NCI-H345 (cell line): ENCODE results near the gene TRMT1.

Experiments used
- DNase-seq: peaks from one replicate; lab custom pipeline; 2025; lab: John Stamatoyannopoulos, UW

Gene TRMT1

DNA sequence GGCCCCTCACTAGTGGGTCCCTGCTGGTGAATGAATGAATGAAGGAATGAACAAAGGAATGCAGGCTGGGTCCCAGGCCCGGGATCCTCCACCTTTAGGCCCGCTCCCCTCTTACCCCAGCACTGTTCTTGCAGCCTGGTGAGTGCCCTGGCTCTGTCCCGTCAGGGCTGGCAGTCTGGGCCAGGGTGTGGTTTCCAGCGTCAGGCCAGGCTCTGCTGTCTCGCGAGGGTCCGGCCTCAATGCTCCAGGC, 14.2 kb downstream of the TRMT1 start:
- no peak for DNase-seq

DNA sequence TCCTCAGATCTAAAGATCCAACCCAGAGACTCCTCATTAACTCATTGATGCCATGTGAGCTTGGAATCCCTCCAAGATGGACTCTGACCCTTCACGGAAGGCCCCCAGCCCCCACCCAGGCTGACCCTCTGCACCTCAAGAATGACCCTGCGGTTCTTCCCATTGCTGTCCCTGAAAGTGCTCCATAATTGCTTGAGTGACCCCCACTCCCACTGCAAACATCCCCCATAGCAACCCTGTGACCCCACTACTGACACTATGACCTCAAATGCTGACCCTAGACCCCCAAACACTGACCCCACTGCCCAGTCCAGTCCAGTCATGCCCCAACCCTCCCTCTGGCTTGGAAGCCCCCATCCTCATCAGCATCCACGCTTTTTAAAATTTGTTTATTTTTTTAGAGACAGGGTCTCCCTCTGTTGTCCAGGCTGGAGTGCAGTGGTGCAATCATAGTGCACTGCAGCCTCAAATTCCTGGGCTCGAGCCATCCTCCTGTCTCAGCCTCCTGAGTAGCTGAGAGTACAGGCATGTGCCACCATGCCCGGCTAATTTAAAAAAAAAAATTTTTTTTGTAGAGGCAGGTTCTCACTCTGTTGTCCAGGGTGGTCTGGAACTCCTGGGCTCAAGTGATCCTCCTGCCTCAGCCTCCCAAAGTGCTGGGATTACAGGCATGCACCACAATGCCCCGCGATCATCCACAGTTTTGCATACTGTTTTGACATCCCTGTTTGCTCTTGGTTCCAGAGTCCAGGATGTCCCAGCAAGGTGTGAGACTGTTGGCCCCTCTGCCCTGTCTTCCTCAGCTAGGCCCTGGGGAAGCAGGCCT, 14.7 kb downstream of the TRMT1 start:
- DNase-seq = no peak

DNA sequence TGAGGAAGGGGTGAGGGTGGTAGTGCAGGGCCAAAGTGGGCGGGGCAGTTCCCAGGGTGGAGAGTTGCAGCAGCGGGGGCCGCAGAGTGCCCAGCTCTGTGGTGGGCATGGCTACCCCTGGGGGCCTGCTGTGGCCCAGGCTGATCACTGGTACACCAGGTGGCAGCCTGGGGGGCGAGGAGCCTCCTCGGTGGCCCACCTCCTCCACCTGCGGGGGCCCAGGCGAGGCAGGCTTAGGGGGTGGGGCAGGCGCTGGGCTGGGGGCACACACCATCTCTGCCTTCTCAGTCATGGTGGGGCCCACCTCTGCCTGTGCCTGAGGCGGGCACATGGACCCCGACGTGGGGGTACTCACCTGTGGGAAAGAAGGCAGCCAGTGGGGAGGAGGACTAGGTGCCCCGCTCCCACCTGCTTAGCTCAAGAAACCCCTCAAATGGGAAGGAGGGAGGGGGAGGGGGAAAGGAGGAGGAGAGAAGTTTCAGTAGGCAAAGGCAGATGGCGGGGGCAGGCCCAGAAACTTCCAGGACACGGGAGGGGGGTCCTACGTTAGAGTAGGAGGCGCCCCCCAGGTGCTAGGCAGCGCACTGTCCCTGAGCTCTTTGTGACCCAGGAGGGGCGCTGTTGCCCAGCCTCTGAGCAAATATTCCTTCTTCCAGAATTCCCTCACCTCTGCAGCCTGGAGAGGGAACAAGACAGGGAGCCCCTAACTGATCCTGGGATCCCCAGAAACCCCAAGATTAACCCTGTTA, 15.5 kb downstream of the TRMT1 start:
- DNase-seq = no peak

DNA sequence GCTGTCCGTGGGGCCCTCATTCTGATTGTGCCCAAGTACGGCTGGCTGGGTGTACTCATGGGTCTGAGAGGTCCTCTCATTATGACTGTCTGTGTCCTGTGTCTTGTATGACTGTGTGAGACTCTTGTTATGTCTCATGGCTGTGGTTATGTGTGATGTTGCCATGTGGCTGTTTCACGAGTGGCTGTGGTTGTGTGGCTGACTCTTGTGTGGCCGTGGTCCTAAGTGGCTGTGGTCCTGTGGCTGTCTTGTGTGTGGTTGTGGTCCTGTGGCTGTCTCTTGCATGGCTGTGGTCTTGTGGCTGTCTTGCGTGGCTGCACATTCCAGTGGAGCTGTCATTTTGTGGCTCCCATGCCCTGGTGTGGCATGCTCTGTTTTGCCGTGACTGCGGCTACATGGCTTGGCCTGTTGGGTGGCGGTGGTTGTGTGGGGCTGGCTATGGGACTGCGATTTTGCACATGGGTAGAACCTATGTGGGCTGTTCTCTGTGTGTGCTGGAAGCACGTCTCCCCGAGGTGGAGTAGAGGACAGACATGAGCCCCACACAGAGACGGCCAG, 16.4 kb downstream of the TRMT1 start:
- no peak for DNase-seq

DNA sequence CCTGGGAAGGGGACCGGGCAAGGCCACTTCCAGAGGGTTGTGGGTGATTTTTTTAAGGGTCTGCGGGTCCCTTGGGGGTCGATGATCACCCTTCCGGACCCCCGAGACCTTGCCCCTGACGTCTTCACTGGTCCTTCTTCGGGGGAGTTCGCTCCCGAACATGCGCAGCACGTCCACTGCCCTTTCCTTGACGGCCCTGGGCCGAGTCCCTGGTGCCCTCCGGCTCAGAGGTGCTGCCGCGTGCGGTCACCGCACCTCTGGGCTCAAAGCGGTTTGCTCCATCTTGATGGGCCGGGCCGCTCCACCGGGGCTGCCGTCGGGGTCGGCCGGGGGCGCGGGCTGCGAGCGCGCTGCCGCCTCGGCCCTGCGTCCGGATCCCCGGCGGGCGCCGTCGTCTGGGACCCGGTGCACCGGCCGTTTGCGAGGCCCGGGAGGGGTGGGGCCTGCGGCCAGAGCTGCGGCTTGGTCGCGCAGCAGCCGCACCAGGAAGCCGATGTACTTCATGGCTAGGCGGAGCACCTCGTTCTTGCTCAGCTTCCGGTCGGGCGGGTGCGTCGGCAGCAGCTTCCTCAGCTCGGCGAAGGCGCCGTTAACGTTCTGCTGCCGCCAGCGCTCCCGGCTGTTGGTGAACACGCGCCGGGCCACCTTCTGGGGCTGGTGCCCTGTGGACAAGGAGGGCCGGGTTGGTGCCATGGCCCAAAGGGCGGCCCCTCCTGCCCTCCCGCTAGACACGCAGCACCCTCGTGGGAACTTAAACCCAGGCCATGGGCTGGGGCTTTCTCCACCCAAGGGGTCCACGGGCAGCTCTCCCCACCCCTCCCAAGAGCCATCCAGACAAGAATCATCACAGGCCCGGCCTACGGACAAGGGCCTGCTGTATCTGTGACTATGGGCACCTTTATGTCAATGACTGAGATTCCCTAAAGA, 17.2 kb downstream of the TRMT1 start:
- no peak for DNase-seq

DNA sequence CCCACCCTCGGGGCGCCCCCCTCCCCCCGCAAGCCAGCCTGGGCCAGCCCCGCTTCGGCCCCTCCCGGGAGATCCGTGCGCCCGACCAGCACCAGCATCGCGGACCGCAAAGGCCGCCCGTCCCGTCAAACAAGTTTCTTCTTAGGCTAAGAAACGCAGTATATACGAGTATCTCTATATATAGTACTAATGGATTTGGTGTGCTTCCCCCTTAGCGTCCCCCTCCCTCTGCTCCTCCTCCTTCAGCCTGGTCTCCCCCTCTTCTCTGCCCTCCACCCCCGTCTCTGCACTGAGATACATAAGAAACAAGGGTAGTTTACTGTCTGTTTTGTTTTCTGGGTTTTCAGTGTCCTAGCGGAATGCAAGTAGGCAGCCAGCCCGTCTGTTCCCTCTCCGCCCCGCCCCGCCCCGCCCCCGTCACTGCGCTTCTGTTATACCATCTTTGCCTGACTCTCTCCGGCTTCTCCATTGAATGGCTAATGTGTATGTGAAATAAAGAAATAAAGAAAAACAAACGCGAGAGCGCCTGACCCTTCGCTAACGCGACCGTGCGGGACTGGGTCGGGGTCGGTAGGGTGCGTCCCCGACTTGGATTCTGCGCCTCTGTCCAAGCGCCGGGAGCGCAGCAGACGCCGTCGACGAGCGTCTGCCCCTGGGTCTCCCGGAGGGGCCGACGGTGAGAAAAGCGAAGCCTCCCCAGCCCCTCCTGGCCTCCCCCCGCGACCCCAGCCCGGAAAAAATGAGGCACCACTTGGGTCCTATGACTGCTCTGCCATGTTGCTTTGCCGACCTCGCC, 18.1 kb downstream of the TRMT1 start:
- no peak for DNase-seq

DNA sequence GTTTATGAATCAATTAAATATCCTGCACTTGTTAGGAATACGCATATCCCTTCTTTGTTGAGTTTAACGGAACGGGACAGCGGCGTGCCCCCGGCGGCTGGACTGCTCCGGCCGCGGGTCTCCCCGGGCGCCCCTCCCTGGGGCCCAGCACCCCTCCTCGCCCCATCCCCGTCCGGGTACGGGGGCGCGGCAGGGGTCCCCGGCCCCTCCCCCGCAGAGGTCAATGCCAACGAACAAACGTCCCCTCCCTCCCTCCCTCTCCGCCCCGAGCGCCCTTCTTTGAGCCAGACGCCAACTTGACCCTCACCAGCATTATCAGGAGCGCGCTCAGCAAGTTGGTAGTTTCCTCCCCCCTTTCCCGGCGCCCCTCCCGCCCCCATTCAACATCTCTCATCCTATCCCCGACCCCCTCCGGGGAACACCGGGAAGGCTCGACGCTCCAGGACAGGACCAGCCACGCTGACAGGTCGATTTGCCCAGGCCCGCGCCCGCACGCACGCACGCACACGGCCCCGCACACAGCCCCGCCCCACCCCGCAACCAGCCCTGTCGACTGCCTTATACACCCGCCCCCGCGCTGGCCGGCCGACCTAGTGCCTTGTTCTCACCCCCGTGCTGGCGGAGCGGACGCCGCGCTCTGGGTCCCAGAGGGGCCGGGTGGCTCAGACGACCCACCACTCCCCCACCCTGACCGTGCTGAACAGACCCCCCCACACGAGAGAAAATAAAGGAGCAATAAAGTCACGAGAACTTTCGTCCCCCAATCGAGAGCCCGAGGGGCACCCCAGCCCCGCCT, 18.9 kb downstream of the TRMT1 start:
- no peak for DNase-seq

DNA sequence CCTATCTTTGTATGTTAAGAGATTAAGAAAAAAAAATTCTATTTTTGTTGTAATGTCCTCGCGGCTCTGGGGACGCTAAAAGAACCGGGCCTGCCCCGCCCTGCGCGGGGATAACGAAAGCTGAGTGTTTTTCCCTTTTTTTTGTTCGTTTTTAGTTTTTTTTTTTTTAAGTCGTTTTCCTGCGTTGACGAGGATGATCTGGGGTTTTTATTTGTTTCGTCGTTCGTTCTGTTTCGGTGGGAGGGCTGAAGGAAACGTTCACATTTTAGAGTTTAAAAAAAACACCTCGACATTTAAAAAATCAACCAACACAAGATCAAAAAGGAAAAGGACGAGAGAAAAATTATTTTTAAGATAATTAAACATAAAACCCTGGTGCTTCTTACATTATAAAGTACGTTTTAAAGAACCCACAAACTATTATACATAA, 19.5 kb downstream of the TRMT1 start:
- DNase-seq = no peak

DNA sequence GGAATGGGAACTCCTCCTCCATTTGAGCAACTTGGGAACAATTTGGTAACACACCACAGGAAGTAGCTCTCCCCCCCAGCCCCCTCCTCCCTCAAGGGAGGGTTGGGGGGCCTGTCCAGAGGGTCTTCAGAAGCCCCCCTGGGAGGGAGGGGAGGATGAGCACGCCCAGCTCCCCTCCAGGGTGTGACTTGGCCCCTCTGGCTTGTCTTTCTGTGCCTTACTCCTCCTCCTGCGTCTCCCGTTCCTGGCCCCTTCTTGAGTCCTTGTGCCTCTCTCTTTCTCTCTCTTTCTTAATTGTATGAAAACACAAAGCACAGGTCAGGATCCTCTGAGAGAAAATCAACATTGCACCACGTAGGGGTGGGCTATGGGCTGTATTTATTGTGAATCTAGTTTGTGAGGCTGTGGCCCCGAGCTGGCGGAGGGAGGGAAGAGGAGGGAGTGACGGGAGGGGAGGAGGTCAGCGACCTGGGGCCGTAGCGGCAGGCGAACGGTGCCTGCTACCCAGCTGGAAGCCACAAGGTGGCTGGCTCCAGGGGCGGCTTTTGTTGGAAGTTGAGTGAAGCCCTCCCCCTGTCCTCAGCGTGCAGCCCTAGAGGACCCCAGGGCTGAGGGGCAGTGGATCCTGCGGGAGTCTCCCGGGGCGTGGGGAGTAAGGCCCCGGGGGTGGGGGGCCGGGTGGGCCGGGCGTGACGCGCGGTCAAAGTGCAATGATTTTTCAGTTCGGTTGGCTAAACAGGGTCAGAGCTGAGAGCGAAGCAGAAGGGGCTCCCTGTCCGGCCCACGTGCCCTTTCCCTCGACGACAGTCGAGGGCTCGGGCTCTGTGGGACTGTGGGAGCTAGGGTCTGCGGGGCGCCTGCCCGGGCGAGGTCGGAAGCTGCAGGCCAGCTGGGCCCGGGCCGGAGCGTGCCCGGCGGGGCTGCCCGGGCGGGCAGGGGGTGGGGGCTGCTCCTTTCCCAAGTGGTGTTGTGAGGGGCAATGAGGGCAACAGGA, 20.3 kb downstream of the TRMT1 start:
- no peak for DNase-seq

DNA sequence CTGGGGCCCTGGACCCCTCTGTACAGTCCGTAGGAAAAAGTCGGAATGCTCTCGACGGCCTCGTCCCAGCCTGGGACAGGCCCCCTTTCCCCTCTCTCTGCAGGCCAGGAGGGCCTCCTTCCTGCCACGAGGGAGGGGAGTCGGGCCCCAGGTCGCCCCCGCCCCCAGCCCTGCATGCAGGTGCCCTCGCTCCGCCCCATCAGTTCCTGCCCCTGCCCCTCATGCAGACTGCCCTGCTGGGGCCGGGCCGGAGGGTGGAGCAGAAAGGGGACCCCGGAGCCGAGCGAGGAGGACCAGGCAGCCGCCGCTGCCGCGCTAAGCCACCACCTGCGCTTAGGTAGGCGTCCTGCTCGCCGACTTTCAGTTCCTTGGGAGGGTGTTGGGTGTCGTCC, 21.2 kb downstream of the TRMT1 start:
- no peak for DNase-seq

DNA sequence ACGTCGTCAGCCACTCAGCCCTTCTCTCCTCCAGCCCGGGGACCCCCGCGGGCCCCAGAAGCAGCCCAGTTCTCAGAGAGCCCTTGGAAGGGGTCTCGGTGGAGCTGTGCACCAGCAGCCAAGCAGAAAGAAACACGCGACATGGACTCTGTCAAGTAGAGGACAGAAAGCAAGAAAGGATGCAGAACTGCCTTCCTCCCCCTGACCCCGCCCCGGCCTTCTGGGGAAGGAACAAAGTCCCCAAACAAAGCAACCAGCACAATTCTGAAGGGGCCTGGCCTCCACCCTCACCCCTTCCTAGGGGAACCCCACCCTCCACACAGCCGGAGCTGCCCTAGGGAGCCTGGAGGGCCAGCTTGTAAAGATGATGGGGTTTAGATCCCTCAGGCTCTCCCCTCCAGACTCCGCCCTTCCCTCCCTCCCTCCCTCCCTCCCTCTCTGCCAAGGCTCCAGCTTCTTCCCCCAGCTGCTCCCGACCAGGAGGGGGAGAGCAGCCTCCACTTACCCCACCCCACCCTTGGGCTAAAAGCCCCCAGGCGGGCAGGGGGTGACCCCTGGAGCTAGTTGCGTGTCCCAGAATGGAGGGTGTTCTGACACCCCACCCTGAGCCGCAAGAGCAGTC, 21.7 kb downstream of the TRMT1 start:
- no peak for DNase-seq

DNA sequence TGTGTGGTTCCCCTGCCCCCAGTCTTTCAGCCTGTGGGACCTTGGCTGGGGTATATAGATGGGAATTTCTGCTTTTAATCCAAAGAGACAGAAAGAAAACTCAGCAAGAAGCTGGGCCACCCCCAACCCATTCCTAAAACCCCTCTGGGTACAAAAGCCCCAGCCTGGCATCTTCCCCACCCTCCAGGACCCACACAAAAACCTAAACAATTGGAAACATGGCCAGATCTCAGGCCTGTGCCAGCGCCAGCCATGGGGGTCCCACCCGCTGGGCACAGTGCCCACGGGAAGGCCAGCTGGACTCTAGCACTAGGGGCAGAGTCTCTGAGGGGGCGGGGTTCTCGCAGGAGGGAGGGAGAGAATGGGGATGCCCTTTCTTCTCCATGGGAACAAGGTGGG, 22.4 kb downstream of the TRMT1 start:
- DNase-seq = no peak

DNA sequence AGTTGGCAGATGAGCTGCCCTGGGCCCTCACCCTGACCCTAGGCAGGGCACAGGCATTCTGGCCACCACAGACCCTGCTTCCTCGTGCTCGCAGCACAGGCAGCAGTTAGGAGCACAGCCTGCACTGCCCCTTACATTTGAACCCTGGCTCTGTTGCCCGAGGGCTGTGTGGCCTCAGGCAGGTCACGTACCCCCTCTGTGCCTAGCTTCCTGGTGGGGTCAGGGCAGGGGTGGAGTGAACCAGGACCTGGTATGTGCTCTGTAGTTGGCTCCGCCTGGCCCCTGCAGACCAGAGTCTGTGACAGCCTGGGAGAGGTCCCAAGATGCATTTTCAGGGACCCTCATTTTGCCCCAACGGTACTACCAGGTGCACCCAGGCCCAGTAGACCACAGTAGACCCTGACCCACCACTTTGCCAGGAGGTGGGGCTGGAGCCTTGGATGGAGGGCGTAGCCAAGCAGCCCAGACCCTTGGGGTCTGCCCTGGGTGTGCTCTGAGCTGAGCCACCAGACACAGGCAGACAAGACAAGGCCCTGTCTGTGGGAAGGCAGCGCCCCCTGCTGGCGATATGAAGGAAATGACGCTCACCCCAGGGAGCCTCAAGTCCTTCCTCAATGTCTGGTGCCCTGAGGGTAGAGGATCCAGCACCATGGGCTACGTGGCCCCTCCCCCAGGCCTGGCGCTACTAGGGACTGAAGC, 23.0 kb downstream of the TRMT1 start:
- peak; percentile 52 for DNase-seq

DNA sequence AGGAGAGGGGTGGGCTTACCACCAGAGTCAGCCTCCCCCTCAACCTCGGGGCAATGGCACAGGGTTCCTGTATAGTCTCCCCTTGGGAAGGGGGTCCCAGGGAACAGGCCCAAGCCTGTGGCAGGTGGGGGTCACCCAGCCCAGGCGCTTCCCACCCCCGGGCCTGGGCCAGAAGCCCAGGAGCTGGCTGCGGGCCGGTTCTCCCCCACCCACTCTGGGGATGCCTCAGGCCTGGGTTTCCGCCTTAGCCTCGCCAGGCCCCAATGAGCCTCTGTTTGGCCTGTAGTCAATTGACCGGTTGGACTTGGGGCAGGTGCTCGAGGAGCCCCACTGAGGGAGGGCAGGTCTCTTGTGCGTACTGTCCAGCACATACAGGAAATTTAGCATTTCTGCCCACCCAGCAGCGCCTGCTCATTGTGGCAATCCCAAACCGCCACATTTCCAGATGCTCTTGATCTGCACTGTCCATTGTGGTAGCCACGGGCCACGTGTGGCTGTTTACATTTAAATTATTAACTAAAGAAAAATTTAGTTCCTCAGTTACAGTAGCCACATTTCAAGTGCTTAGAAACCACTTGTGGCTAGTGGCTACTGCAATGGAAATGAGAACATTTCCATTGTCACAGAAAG, 23.8 kb downstream of the TRMT1 start:
- no peak for DNase-seq

DNA sequence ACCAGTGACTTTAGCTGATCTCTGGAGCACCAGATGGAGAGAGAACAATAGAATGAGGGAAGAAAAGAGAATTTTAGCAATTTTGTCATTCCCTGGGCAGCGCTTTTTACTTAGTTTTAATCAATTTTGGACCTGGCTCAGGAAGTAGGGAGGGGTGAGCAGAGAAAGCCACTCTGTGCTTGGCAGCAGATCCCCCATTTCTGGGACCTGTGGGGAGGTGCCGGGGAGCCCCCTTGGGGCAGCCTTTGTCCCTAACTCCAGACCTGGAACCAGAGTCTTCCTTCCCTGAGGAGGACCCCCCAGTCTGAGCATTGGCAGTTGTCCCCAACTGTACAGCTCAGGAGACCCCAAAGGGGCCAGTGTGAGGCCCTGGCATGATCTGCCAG, 24.4 kb downstream of the TRMT1 start:
- no peak for DNase-seq

DNA sequence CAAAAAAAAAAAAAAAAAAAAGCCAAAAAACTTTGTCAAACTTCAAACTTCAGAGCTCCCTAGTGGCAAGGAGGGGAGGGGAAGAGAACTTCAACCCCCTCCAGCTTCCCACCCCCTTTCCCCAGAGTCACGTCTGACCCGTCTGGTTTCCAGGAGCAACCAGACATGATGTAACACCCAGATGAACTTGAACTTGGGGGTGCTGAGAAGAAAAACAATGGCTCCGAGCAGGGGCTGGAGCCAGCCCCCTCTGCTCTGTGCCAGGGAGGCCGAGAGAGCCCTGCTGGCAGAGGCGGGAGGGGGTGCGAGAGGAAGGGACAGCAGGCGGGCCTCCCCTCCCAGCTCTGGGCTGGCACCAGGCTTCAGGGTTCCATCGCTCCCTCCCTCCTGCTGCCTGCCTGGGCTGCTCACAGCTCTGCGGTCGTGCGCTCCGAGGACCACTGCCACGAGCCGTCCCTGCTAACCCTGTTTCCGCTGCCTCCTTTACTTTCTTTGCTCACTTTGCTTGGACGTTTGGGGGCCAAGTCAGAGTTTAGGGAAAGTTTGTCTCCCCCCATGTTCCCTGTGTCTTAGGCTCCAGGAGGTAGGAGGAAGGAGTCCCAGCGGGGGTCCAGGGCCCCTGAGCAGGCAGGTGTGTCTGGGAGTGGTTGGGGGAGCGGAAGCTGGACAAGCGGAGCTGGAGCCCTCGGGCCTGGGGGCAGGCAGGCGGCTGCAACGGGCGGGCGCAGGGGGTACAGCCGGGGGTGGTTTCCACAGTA, 25.0 kb downstream of the TRMT1 start:
- DNase-seq = no peak
